MM.1S (cell line): Measurements from ENCODE around the gene CLOCK.

Experiments used
- DNase-seq: peaks from one replicate; pipeline ENCODE4 v3.0.0-alpha.2; 2015
- H2AFZ ChIP-seq: fragments of 300-600 bp; sonication (generic); 2 replicates; pipeline ENCODE4 v1.6.0; 2016; ENCODE audit warnings: antibody characterized with exemption, low read length
- H3F3A ChIP-seq: fragments of 300-600 bp; sonication (generic); 2 replicates; pipeline ENCODE4 v1.6.1; 2016; ENCODE audit warnings: mild to moderate bottlenecking, antibody characterized with exemption, low read length, moderate library complexity, mixed read lengths; ENCODE audit not compliant: insufficient read depth
- H3K27ac ChIP-seq: fragments of 300-600 bp; sonication (generic); 2 replicates; pipeline ENCODE4 v1.5.1; 2016; ENCODE audit warnings: mild to moderate bottlenecking, low read length
- H3K27me3 ChIP-seq: fragments of 300-600 bp; sonication (generic); replicated peaks from 2 replicates; pipeline ENCODE4 v1.6.0; 2016; ENCODE audit warnings: low read length; ENCODE audit not compliant: insufficient read depth
- H3K36me3 ChIP-seq: fragments of 300-600 bp; sonication (generic); replicated peaks from 2 replicates; pipeline ENCODE4 v1.6.1; 2016; ENCODE audit warnings: mild to moderate bottlenecking, low read length, mixed read lengths; ENCODE audit not compliant: insufficient read depth
- H3K4me1 ChIP-seq: fragments of 300-600 bp; sonication (generic); 2 replicates; pipeline ENCODE4 v1.6.1; 2016; ENCODE audit warnings: low read length, mixed read lengths
- H3K4me2 ChIP-seq: fragments of 300-600 bp; sonication (generic); 2 replicates; pipeline ENCODE4 v1.6.0; 2016; ENCODE audit warnings: low read depth, low read length
- H3K4me3 ChIP-seq: fragments of 300-600 bp; sonication (generic); 2 replicates; pipeline ENCODE4 v1.5.1; 2016; ENCODE audit warnings: low read length, mixed read lengths
- H3K79me2 ChIP-seq: fragments of 300-600 bp; sonication (generic); 2 replicates; pipeline ENCODE4 v1.6.1; 2016; ENCODE audit warnings: mixed run types, low read length, mixed read lengths
- H3K9ac ChIP-seq: fragments of 300-600 bp; sonication (generic); 2 replicates; pipeline ENCODE4 v1.6.1; 2016; ENCODE audit warnings: low read length, mixed read lengths
- H3K9me2 ChIP-seq: fragments of 300-600 bp; sonication (generic); replicated peaks from 2 replicates; pipeline ENCODE4 v1.6.1; 2016; ENCODE audit warnings: mild to moderate bottlenecking, low read length, mixed read lengths; ENCODE audit not compliant: insufficient read depth
- H3K9me3 ChIP-seq: fragments of 300-600 bp; sonication (generic); replicated peaks from 2 replicates; pipeline ENCODE4 v1.6.1; 2016; ENCODE audit warnings: mild to moderate bottlenecking, low read length, mixed read lengths; ENCODE audit not compliant: insufficient read depth
- H4K20me1 ChIP-seq: fragments of 300-600 bp; sonication (generic); 2 replicates; pipeline ENCODE4 v1.6.1; 2016; ENCODE audit warnings: mild to moderate bottlenecking, low read length, moderate library complexity, mixed read lengths; ENCODE audit not compliant: insufficient read depth
- EZH2 ChIP-seq: fragments of 300-600 bp; sonication (generic); optimal IDR thresholded peaks from 2 replicates; pipeline ENCODE3; 2017; ENCODE audit warnings: low read depth, mild to moderate bottlenecking, antibody characterized with exemption, low read length, mixed read lengths
- EZH2phosphoT487 ChIP-seq: fragments of 300-600 bp; sonication (generic); IDR thresholded peaks from 2 replicates; pipeline ENCODE4 v1.6.1; 2018; ENCODE audit warnings: antibody characterized with exemption, low read length
- TF ChIP-seq, protein P1 (sequence below): fragments of 300-600 bp; sonication (generic); IDR thresholded peaks from 2 replicates; pipeline ENCODE4 v1.5.1; 2016; ENCODE audit warnings: antibody characterized with exemption, low read length, mixed read lengths

The CLOCK gene

DNA sequence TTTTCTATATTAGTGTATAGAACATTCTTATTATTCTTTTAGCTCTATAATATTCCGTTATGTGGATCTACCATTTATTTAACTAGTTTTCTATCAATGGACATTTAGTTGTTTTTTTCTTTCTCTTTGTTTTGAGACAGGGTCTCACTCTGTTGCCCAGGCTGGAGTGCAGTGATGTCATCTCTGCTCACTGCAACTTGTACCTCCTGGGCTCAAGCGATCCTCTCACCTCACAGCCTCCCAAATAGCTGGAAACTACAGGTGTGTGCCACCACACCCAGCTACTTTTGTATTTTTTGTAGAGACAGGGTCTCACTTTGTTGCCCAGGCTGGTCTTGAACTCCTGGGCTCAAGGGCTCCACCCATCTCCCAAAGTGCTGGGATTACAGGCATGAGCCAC, 140.2 kb downstream of the CLOCK start:
- Histone ChIP-seq H3K79me2 (peaks cover 84% of the 10 kb centered on the region), H3K4me3 (no peak overlapping the region), H3K9ac (no peak overlapping the region), H3K4me1 (no peaks in the 10 kb centered on the region), H3K4me2 (no peak overlapping the region), H2AFZ (no peak overlapping the region), H3K36me3 (no peaks in the 10 kb centered on the region; the same call in 1 of the 2 replicates), H3F3A (no peaks in the 10 kb centered on the region), H4K20me1 (no peaks in the 10 kb centered on the region; the same call in 1 of the 2 replicates), H3K9me2 (no peaks in the 10 kb centered on the region), H3K27me3 (no peaks in the 10 kb centered on the region), H3K27ac (no peak overlapping the region), H3K9me3 (no peaks in the 10 kb centered on the region)
- TF ChIP-seq, protein P1, sequence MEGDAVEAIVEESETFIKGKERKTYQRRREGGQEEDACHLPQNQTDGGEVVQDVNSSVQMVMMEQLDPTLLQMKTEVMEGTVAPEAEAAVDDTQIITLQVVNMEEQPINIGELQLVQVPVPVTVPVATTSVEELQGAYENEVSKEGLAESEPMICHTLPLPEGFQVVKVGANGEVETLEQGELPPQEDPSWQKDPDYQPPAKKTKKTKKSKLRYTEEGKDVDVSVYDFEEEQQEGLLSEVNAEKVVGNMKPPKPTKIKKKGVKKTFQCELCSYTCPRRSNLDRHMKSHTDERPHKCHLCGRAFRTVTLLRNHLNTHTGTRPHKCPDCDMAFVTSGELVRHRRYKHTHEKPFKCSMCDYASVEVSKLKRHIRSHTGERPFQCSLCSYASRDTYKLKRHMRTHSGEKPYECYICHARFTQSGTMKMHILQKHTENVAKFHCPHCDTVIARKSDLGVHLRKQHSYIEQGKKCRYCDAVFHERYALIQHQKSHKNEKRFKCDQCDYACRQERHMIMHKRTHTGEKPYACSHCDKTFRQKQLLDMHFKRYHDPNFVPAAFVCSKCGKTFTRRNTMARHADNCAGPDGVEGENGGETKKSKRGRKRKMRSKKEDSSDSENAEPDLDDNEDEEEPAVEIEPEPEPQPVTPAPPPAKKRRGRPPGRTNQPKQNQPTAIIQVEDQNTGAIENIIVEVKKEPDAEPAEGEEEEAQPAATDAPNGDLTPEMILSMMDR: no peak
- TF ChIP-seq EZH2 (no peak), EZH2phosphoT487 (no peak)
- DNase-seq: no peak

DNA sequence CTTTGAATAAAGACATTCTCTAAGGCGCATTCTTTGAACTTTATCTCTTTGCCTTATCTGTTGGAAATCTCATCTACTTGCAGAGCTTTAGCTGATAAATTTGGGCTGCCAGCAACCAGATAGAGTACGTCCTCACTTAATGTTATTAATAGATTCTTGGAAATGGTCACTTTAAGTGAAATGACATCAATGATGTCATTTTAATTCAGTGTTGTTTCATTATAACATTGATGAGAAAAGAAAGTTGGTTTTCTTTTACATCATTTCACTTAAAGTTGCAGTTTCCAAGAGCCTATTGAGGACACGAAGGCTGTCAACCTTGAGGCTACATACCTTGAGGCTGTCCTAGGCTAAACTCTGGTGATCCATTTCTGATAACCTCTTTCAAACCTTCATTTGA, 141.6 kb downstream of the CLOCK start:
- TF ChIP-seq EZH2 (no peak), EZH2phosphoT487 (no peak)
- TF ChIP-seq, protein P1: no peak
- H3K9ac ChIP-seq: no peak overlapping the region
- no peaks in the 10 kb centered on the region for H3K27me3 ChIP-seq
- H3K4me1 ChIP-seq: no peaks in the 10 kb centered on the region
- no peaks in the 10 kb centered on the region for H3K9me2 ChIP-seq
- H3K27ac ChIP-seq: no peak overlapping the region
- no peak overlapping the region for H3K4me3 ChIP-seq
- H2AFZ ChIP-seq: no peak overlapping the region
- H4K20me1 ChIP-seq: peaks cover 3% of the 10 kb centered on the region; the same call in 1 of the 2 replicates
- no peaks in the 10 kb centered on the region for H3F3A ChIP-seq
- H3K9me3 ChIP-seq: no peaks in the 10 kb centered on the region
- no peak for DNase-seq
- peaks cover 82% of the 10 kb centered on the region for H3K79me2 ChIP-seq
- H3K4me2 ChIP-seq: no peak overlapping the region
- no peaks in the 10 kb centered on the region; the same call in 1 of the 2 replicates for H3K36me3 ChIP-seq

DNA sequence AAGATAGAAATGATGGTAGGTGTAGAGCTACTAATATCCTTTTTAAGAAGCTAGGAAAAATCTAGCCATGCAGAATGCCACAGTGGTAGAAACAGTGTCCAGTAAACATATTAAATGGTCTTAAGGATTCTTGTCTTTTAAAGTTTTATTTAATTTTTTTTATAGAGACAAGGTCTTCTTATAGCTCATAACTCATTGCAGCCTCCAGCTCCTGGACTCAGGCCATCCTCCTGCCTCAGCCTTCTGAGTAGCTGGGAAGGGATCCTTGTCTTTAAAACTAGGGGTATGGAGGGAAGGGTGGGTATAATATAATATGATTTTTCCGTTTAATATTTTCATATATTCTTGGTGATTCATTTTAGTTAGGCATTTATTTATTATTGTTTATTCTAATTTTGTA, 147.1 kb downstream of the CLOCK start:
- Histone ChIP-seq H3K36me3 (no peaks in the 10 kb centered on the region; the same call in 1 of the 2 replicates), H3K9me2 (no peaks in the 10 kb centered on the region), H3K4me3 (peak overlapping the region; percentile 5; the same call in 1 of the 2 replicates), H3K27me3 (no peaks in the 10 kb centered on the region), H3K4me2 (peak overlapping the region; percentile 87; the same call in 1 of the 2 replicates), H4K20me1 (peaks cover 28% of the 10 kb centered on the region), H3K9ac (no peak overlapping the region), H3K27ac (no peak overlapping the region), H3K4me1 (peaks cover 16% of the 10 kb centered on the region), H2AFZ (no peak overlapping the region), H3K79me2 (peaks cover 64% of the 10 kb centered on the region), H3K9me3 (no peaks in the 10 kb centered on the region), H3F3A (peaks cover 3% of the 10 kb centered on the region; the same call in 1 of the 2 replicates)
- no peak for DNase-seq
- no peak for TF ChIP-seq EZH2
- TF ChIP-seq, protein P1: no peak
- no peak for TF ChIP-seq EZH2phosphoT487
